ENCODE results near the gene MAST1. TPM values are rescaled to one million over a fixed set of nuclear protein-coding genes. Genes with fewer than 3 reads are reported as not detected.
A peak's percentile ranks its signal among the peaks of the same experiment; 100 is the strongest.

Gene MAST1
- total RNA-seq, 1 donor: under 0.01 TPM

DNA sequence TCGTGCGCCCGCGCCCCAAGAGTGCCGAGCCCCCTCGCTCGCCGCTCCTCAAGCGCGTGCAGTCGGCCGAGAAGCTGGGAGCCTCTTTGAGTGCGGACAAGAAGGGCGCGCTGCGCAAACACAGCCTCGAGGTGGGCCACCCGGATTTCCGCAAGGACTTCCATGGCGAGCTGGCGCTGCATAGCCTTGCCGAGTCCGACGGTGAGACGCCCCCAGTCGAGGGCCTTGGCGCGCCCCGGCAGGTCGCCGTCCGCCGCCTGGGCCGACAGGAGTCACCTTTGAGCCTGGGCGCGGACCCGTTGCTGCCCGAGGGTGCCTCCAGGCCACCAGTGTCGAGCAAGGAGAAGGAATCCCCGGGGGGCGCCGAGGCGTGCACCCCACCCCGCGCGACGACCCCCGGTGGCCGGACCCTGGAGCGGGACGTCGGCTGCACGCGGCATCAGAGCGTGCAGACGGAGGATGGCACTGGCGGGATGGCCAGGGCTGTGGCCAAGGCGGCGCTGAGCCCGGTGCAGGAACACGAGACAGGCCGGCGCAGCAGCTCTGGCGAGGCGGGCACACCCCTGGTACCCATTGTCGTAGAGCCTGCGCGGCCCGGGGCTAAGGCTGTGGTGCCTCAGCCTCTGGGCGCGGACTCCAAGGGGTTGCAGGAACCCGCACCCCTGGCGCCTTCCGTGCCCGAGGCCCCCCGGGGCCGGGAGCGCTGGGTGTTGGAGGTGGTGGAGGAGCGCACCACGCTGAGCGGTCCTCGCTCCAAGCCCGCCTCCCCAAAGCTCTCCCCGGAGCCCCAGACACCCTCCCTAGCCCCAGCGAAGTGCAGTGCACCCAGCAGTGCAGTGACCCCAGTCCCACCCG lies 35.8 kb downstream of the MAST1 start:
- TF ChIP-seq, protein P1, sequence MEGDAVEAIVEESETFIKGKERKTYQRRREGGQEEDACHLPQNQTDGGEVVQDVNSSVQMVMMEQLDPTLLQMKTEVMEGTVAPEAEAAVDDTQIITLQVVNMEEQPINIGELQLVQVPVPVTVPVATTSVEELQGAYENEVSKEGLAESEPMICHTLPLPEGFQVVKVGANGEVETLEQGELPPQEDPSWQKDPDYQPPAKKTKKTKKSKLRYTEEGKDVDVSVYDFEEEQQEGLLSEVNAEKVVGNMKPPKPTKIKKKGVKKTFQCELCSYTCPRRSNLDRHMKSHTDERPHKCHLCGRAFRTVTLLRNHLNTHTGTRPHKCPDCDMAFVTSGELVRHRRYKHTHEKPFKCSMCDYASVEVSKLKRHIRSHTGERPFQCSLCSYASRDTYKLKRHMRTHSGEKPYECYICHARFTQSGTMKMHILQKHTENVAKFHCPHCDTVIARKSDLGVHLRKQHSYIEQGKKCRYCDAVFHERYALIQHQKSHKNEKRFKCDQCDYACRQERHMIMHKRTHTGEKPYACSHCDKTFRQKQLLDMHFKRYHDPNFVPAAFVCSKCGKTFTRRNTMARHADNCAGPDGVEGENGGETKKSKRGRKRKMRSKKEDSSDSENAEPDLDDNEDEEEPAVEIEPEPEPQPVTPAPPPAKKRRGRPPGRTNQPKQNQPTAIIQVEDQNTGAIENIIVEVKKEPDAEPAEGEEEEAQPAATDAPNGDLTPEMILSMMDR (IDR thresholded peaks at IDR 0.05; ENCODE audit: insufficient read depth, low read length): no peak
- DNase-seq (ENCODE audit: low read depth): no peak
- no peak overlapping the region for H3K4me3 ChIP-seq (ENCODE audit: low read depth, low read length)

DNA sequence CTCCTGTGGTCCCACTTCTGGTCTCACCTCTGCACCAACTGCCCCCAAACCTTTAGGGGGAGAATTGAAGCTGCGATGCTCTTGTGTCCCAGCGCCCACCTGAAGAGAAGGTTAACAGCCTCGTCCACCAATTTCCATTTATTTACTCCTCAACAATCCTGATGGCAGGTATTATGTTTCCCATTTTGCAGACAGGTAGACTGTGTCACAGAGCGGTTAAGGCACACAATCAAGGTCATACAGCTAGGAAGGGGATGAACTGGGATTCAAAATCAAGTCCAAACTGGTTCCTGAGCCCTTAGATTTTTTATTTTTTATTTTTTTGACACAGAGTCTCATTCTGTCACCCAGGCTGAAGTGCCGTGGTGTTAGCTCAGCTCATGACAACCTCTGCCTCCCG lies 36.8 kb downstream of the MAST1 start:
- no peak overlapping the region for H3K4me3 ChIP-seq (ENCODE audit: low read depth, low read length)
- TF ChIP-seq, protein P1 (IDR thresholded peaks at IDR 0.05; ENCODE audit: insufficient read depth, low read length): no peak
- DNase-seq (ENCODE audit: low read depth): no peak

DNA sequence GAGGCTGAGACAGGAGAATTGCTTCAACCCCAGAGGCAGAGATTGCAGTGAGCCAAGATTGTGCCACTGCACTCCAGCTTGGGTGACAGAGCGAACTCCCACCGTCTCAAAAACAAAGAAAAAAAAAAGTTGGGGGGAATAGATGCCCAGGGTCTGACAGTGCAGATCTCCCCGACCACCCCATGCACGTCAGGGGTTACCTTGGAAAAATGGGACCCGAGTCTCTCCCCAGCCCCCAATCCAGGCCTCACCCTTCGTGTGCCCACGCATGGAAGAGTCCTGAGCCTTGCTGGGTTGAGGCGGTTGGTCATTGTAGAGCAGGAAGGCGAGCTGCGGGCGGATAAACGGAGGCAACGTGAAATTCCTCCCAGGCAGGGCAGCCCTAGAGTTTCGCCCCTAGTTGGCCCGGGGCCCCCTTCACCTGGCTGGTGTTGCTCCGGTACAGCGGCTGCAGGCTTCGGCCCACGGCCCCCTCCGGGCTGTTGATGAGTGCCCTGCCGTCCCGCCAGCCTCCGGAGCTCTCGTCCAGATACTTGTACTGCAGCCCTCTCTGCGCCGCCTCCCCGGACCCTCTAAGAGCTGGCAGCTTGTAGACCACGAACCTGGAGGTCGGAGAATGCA lies 42.3 kb downstream of the MAST1 start:
- TF ChIP-seq, protein P1 (IDR thresholded peaks at IDR 0.05; ENCODE audit: insufficient read depth, low read length): no peak
- H3K4me3 ChIP-seq (ENCODE audit: low read depth, low read length): peak overlapping the region; percentile 88
- peak; percentile 37 for DNase-seq (ENCODE audit: low read depth)

DNA sequence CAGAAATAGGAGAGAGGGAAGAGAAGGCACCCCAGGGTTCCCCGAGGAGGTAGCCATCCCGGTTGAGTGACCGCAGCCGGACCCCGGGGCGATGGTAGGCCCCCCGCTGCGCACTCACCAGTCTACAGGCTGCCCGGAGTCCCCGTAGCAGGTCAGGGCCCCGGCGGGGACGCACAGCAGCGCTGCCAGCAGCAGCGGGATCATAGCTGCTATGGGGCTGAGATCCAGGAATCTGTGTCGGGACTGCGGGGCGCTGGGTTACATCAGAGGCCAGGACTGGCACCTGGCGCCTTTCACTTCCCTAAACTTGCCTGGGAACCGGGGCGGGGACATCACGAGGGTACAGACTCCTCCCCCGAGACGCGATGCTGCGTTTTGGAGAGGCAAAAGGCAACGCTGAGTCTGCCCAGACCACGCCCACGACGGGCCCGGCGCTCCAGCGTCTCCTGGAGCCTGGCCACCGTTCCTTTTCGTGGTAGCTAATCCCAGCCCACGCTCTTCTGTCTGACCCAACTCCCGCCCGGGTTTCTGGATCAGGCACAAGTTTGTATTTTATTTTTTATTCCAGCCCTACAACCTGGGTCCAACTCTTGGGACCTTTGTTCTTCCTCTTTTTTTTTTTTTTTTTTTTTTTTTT lies 43.0 kb downstream of the MAST1 start, which contains the start of gene DNASE2:
DNASE2 (minus strand) TSS at position 278 of the 637 bp plus-strand sequence; CDS start at position 204, 74 bp downstream.
- peak within 1 kb of the TSS; percentile 88 for H3K4me3 ChIP-seq (ENCODE audit: low read depth, low read length)
- DNase-seq (ENCODE audit: low read depth): peak; percentile 93
- TF ChIP-seq, protein P1 (IDR thresholded peaks at IDR 0.05; ENCODE audit: insufficient read depth, low read length): no peak

DNA sequence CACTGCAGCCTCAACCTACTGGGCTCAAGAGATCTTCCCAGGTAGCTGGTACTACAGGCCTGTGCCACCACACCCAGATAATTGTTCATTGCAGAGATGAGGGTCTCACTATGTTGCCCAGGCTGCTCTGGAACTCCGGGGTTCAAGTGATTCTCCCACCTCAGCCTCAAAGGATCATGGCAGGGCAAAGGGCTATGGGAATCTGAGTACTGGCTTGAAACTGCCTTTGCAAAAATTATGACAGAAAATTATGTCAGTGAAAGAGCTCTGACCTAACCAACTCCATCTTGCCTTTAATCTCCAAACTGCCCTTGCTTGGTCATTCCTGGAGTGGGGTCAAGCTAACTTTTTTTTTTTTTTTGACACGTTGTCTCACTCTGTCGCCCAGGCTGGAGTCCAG lies 44.3 kb downstream of the MAST1 start:
- DNase-seq (ENCODE audit: low read depth): no peak
- H3K4me3 ChIP-seq (ENCODE audit: low read depth, low read length): no peak overlapping the region
- TF ChIP-seq, protein P1 (IDR thresholded peaks at IDR 0.05; ENCODE audit: insufficient read depth, low read length): no peak

DNA sequence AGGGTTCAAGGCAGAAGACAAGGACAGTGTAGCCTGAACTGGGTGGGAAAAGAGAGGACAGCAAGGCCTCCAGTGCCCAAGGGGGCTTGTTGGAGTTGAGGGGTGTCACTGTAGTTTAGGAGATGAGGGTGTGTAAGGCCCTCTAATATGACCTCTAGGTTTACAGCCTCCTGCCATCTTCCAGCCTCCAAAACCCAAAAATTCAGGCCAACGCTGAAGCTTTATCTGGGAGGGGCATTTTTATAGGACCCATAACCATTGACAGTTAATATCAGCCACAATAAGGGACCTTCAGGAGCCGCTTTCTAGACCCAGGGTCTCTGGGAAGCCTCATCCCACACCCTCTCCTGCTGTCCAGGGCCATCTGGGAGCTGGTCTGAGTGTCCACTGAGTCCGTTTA lies 45.9 kb downstream of the MAST1 start:
- no peak for DNase-seq (ENCODE audit: low read depth)
- TF ChIP-seq, protein P1 (IDR thresholded peaks at IDR 0.05; ENCODE audit: insufficient read depth, low read length): no peak
- no peak overlapping the region for H3K4me3 ChIP-seq (ENCODE audit: low read depth, low read length)

Measured in fibroblast of the aortic adventitia (primary cell).